Upper lobe of left lung (tissue), 4 donors: ENCODE data around the gene ARPC5.

Source experiments
- CTCF ChIP-seq, 6 experiments: fragments of 450-650 bp in 4 of 6; fragments of 200-600 bp in 2 of 6; sonication (generic) in 2 of 6; IDR thresholded peaks; one replicate each; pipeline ENCODE4 v1.5.1; 2016 to 2019; ENCODE audit warnings: antibody characterized with exemption in 6 of 6
- POLR2A ChIP-seq, 4 donors: fragments of 450-650 bp; IDR thresholded peaks; one replicate each; pipeline ENCODE4 v1.5.1; 2016 to 2017; ENCODE audit warnings: antibody characterized with exemption in 4 of 4, mild to moderate bottlenecking in 2 of 4
- POLR2AphosphoS5 ChIP-seq, 2 donors: sonication (generic); formaldehyde crosslinking; IDR thresholded peaks; one replicate each; pipeline ENCODE4 v1.5.1; 2017; ENCODE audit warnings: antibody characterized with exemption in 2 of 2

- no peak for TF ChIP-seq POLR2AphosphoS5 (IDR thresholded peaks at IDR 0.05)
- no peak for TF ChIP-seq POLR2A (IDR thresholded peaks at IDR 0.05)
- no peak for TF ChIP-seq CTCF (IDR thresholded peaks at IDR 0.05)
Measured at GRCh38 chr1:183651612-183652011, 16.0 kb upstream of the ARPC5 start.
